ENCODE data around the gene GSN. TPM values are rescaled to one million over a fixed set of nuclear protein-coding genes. Genes with fewer than 3 reads are reported as not detected.

Gene GSN
- total and polyA plus RNA-seq, 3 experiments from 2014 or later, result 4.1 to 6.3 (median 4.2) TPM

DNA sequence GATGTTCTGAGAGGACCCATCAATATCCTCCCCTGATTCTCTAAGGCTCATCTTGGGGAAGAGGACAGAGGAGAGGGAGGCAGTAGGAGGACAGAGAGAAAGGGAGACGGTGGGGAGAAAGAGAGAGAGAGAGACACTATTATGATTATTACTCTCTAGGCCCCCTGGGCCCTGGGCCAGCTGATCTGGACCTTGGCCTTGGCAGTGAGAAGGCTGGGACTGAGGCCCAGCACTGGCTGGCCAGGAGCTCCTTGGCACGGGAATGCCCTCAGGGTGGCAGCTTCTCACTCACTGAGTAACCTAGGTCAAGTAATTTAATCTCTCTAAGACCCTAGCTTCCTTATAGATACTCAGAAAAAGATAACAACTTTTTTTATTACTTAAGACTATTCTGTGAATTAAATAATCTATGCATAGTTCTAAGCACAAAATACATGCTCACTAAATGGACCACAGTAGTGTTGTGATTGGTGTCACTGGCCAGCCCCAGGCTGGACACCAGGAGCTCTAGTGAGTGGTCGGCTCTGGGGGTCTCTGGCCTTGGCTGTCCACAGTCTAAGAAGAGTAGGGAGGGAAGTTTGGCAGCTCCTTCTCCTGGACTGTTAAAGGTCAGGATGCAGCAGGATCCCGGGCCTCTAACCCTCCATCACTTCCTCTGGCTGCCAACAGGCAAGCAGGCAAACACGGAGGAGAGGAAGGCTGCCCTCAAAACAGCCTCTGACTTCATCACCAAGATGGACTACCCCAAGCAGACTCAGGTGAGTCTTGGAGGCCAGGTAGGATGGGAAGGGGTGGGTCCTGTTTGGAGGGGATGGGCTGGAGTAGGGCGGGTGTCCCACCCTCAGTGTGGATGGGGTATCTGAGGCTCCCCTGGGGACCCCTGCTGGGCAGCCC lies 50.0 kb downstream of the GSN start:
- Mint-ChIP-seq H3K27me3 (no peaks in the 10 kb centered on the region), H3K4me3 (no peak overlapping the region), H3K36me3 (peaks cover 0 to 17% (median 6%) of the 10 kb centered on the region in 3 donors), H3K4me1 (peaks cover 19 to 26% (median 25%) of the 10 kb centered on the region in 3 donors), H3K27ac (peak overlapping the region in 2 of 8 donors; percentile 6 to 38), H3K9me3 (no peaks in the 10 kb centered on the region)
- no peak for DNase-seq
- ChIA-PET POLR2A (no interaction called here), CTCF (interaction anchor here (0.8 to 7.7 kb wide), 3 partner anchors 58 to 80 kb away, joined by 3 to 212 read pairs (median 204); no protein-coding TSS in a partner anchor)
- Histone ChIP-seq H3K27me3 (ENCODE audit: insufficient read depth, low read length, poor library complexity, severe bottlenecking) (no peaks in the 10 kb centered on the region), H3K4me1 (ENCODE audit: insufficient read depth, low read length) (peaks cover 13% of the 10 kb centered on the region), H3K27ac (ENCODE audit: low read depth, low read length) (no peak overlapping the region), H3K4me3 (ENCODE audit: low read length) (no peak overlapping the region), H3K36me3 (ENCODE audit: insufficient read depth, low read length) (no peaks in the 10 kb centered on the region), H3K9me3 (ENCODE audit: low read length) (no peaks in the 10 kb centered on the region)

DNA sequence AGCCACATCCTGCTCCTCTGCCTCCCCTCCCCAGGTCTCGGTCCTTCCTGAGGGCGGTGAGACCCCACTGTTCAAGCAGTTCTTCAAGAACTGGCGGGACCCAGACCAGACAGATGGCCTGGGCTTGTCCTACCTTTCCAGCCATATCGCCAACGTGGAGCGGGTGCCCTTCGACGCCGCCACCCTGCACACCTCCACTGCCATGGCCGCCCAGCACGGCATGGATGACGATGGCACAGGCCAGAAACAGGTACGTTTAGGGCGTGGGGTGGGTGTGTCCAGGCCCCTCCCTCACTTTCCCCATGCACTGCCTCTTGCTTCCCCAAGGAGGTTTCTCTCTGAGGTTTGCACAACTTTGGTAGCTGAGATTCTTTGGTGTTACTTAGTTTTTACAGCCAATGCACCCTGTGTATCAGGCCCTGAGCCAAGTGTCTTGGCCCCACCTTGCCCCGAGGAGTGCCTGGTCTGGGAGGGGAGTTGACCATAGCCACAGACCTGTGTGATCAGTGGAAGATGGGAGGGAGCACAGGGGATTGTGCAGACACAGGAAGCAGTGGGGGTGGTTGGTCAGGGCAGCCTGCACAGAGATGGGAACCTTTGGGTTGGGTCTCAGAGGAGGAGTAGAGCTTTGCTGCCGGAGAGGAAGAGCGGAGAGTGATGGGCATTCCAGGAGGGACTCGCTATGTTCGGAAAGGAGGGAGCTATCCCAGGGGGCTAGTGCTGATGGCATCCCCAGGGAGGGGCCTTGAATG lies 50.8 kb downstream of the GSN start:
- Histone ChIP-seq H3K36me3 (ENCODE audit: insufficient read depth, low read length) (no peaks in the 10 kb centered on the region), H3K27me3 (ENCODE audit: insufficient read depth, low read length, poor library complexity, severe bottlenecking) (no peaks in the 10 kb centered on the region), H3K9me3 (ENCODE audit: low read length) (no peaks in the 10 kb centered on the region), H3K27ac (ENCODE audit: low read depth, low read length) (no peak overlapping the region), H3K4me3 (ENCODE audit: low read length) (no peak overlapping the region), H3K4me1 (ENCODE audit: insufficient read depth, low read length) (peaks cover 13% of the 10 kb centered on the region)
- Mint-ChIP-seq H3K9me3 (no peaks in the 10 kb centered on the region), H3K36me3 (peaks cover 0 to 11% (median 4%) of the 10 kb centered on the region in 3 donors), H3K27ac (peak overlapping the region in 1 of 8 donors; percentile 36), H3K27me3 (no peaks in the 10 kb centered on the region), H3K4me1 (peaks cover 20 to 31% (median 27%) of the 10 kb centered on the region in 3 donors), H3K4me3 (no peak overlapping the region)
- CTCF ChIA-PET, result interaction anchor here (1.0 to 7.7 kb wide), 20 partner anchors 10 to 179 kb away, joined by 3 to 212 read pairs (median 9); no protein-coding TSS in a partner anchor
- no peak for DNase-seq
- POLR2A ChIA-PET, result no interaction called here

DNA sequence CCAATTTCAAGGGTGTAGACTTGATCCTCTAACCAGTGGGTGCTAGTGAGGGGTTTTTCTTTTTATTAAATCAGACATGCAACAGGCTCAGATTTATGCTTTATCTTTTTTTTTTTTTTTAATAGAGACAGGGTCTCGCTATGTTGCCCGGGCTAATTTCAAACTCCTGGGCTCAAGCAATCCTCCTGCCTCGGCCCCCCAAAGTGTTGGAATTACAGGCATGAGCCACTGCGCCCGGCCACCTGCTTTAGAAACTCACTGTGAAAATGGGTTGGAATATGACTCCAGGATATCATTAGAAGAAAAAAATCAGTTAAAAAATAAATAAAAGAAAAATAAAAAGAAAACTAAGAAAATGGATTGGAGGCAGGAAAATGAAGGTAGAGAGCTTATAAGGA lies 51.4 kb downstream of the GSN start:
- Mint-ChIP-seq H3K27ac (peak overlapping the region in 1 of 8 donors; percentile 36), H3K27me3 (no peaks in the 10 kb centered on the region), H3K4me3 (no peak overlapping the region), H3K36me3 (peaks cover 0 to 9% (median 4%) of the 10 kb centered on the region in 3 donors), H3K9me3 (no peaks in the 10 kb centered on the region), H3K4me1 (peaks cover 20 to 34% (median 27%) of the 10 kb centered on the region in 3 donors)
- POLR2A ChIA-PET, result interaction anchor here (2.1 kb wide), 1 partner anchor 57 kb away, joined by 9 read pairs; no protein-coding TSS in a partner anchor
- Histone ChIP-seq H3K36me3 (ENCODE audit: insufficient read depth, low read length) (no peaks in the 10 kb centered on the region), H3K4me3 (ENCODE audit: low read length) (no peak overlapping the region), H3K27me3 (ENCODE audit: insufficient read depth, low read length, poor library complexity, severe bottlenecking) (no peaks in the 10 kb centered on the region), H3K27ac (ENCODE audit: low read depth, low read length) (no peak overlapping the region), H3K9me3 (ENCODE audit: low read length) (no peaks in the 10 kb centered on the region), H3K4me1 (ENCODE audit: insufficient read depth, low read length) (peaks cover 13% of the 10 kb centered on the region)
- CTCF ChIA-PET, result interaction anchor here (0.7 to 7.7 kb wide), 41 partner anchors 10 to 564 kb away, joined by 3 to 212 read pairs (median 6); partner anchors contain the start of gene GGTA1
- no peak for DNase-seq

DNA sequence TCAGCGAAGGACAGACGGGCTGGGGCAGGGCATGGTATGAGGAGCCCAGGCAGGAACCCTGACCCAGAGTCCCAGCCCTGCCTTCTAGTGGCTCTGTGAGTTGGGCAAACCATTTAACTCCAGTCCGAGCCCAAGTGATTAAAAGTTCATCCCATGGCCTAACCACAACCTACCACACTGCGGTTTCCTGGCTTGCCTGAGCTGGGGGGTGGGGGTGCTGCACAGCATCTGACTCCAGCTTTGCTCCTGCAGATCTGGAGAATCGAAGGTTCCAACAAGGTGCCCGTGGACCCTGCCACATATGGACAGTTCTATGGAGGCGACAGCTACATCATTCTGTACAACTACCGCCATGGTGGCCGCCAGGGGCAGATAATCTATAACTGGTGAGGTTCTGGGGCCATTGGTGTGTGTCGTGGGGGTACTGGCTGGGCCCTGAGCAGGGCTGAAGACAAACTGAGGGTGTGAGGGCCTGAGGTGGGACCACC lies 53.1 kb downstream of the GSN start:
- peaks cover 29 to 43% (median 34%) of the 10 kb centered on the region in 3 donors for H3K4me1 Mint-ChIP-seq
- Histone ChIP-seq H3K9me3 (ENCODE audit: low read length) (no peaks in the 10 kb centered on the region), H3K4me3 (ENCODE audit: low read length) (no peak overlapping the region), H3K27ac (ENCODE audit: low read depth, low read length) (no peak overlapping the region), H3K4me1 (ENCODE audit: insufficient read depth, low read length) (peaks cover 13% of the 10 kb centered on the region), H3K36me3 (ENCODE audit: insufficient read depth, low read length) (no peaks in the 10 kb centered on the region), H3K27me3 (ENCODE audit: insufficient read depth, low read length, poor library complexity, severe bottlenecking) (no peaks in the 10 kb centered on the region)
- H3K4me3 Mint-ChIP-seq, result peak overlapping the region; percentile 34 to 80 (median 51)
- H3K27me3 Mint-ChIP-seq, result no peaks in the 10 kb centered on the region
- ChIA-PET CTCF (interaction anchor here (0.6 to 7.7 kb wide), 22 partner anchors 8 to 108 kb away, joined by 3 to 212 read pairs (median 8); no protein-coding TSS in a partner anchor), POLR2A (interaction anchor here (1.2 to 2.1 kb wide), 3 partner anchors 52 to 200 kb away, joined by 4 to 9 read pairs (median 6); no protein-coding TSS in a partner anchor)
- peaks cover 0 to 10% (median 8%) of the 10 kb centered on the region in 3 donors for H3K36me3 Mint-ChIP-seq
- peak overlapping the region in 3 of 8 donors; percentile 34 to 66 (median 35) for H3K27ac Mint-ChIP-seq
- H3K9me3 Mint-ChIP-seq, result no peaks in the 10 kb centered on the region
- peak in 3 of 5 donors; percentile 17 to 55 (median 21) for DNase-seq

DNA sequence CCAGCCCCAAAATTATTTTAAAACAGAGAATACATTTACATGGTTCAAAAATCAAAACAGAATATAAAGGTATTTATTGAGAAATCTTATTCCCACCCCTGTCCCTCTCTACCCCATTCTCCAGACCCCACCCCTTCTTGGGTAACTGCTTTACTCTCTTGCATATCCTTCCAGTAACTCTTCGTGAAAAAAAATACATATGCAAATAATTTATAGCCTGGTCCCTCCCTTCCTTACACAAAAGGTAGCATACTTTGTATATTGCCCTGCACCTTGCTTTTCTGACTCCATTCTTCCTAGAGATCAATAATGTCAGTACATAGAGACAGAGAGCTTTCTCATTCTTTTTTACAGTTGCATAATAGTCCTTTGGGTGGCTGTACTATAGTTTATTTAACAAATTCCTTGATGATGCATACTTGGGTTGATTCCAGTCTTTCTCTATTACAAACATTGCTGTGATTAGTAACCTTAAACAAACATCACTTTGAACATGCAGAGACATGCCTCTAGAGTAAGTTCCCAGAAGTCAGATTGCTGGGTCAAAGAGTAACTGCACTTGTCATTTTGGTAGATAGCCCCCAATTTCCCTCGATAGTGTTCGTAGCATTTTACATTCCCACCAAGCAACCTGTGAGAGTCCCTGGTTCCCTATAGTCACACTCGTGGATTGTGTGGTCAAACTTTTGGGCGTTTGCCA lies 54.2 kb downstream of the GSN start:
- ChIA-PET CTCF (interaction anchor here (3.0 to 7.7 kb wide), 4 partner anchors 28 to 109 kb away, joined by 20 to 212 read pairs (median 118); no protein-coding TSS in a partner anchor), POLR2A (no interaction called here)
- H3K4me1 Mint-ChIP-seq, result peaks cover 29 to 43% (median 34%) of the 10 kb centered on the region in 3 donors
- H3K4me3 Mint-ChIP-seq, result peak overlapping the region in 1 of 7 donors; percentile 13
- Histone ChIP-seq H3K27me3 (ENCODE audit: insufficient read depth, low read length, poor library complexity, severe bottlenecking) (no peaks in the 10 kb centered on the region), H3K9me3 (ENCODE audit: low read length) (no peaks in the 10 kb centered on the region), H3K27ac (ENCODE audit: low read depth, low read length) (no peak overlapping the region), H3K4me3 (ENCODE audit: low read length) (no peak overlapping the region), H3K4me1 (ENCODE audit: insufficient read depth, low read length) (peaks cover 13% of the 10 kb centered on the region), H3K36me3 (ENCODE audit: insufficient read depth, low read length) (no peaks in the 10 kb centered on the region)
- H3K27me3 Mint-ChIP-seq, result no peaks in the 10 kb centered on the region
- no peaks in the 10 kb centered on the region for H3K9me3 Mint-ChIP-seq
- H3K36me3 Mint-ChIP-seq, result peaks cover 0 to 9% (median 8%) of the 10 kb centered on the region in 3 donors
- DNase-seq, result no peak
- peak overlapping the region in 2 of 8 donors; percentile 8 to 10 for H3K27ac Mint-ChIP-seq

DNA sequence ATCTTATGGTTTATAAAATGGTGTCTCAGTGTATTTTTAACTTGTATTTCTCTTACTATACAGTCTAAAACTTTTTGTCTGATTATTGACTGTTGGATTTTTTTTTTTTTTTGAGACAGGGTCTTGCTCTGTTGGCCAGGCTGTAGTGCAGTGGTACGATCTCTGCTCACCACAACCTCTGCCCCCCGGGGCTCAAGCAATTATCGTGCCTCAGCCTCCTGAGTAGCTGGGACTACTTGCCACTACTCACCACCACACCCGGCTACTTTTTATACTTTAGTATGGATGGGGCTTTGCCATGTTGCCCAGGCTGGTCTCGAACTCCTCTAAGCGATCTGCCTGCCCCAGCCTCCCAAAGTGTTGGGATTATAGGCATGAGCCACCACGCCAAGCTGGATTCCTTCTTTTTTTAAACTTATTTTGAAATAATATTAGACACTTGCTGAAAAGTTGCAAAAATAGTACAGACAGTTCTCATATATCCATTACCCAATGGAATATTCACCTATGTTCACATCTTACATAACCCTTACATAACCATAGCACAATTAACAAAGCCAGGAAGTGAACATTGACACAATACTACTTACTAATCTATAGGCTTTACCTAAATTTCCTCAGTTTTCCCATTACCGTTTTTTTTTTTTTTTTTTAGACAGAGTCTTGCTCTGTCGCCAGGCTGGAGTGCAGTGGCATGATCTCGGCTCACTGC lies 54.9 kb downstream of the GSN start:
- CTCF ChIA-PET, result interaction anchor here (7.7 kb wide), 1 partner anchor 53 kb away, joined by 204 read pairs; no protein-coding TSS in a partner anchor
- peaks cover 0 to 6% (median 4%) of the 10 kb centered on the region in 3 donors for H3K36me3 Mint-ChIP-seq
- DNase-seq, result no peak
- H3K27me3 ChIP-seq (ENCODE audit: insufficient read depth, low read length, poor library complexity, severe bottlenecking), result no peaks in the 10 kb centered on the region
- no peaks in the 10 kb centered on the region for H3K36me3 ChIP-seq (ENCODE audit: insufficient read depth, low read length)
- no peaks in the 10 kb centered on the region for H3K9me3 ChIP-seq (ENCODE audit: low read length)
- peak overlapping the region in 1 of 8 donors; percentile 10 for H3K27ac Mint-ChIP-seq
- H3K4me3 Mint-ChIP-seq, result no peak overlapping the region
- H3K4me1 ChIP-seq (ENCODE audit: insufficient read depth, low read length), result peaks cover 13% of the 10 kb centered on the region
- H3K4me1 Mint-ChIP-seq, result peaks cover 29 to 43% (median 34%) of the 10 kb centered on the region in 3 donors
- no peak overlapping the region for H3K4me3 ChIP-seq (ENCODE audit: low read length)
- no peaks in the 10 kb centered on the region for H3K27me3 Mint-ChIP-seq
- POLR2A ChIA-PET, result no interaction called here
- no peak overlapping the region for H3K27ac ChIP-seq (ENCODE audit: low read depth, low read length)
- no peaks in the 10 kb centered on the region for H3K9me3 Mint-ChIP-seq
